DND-41 (cell line): Measurements from ENCODE around the gene WNK2.

Experiments used
- CTCF ChIP-seq: IDR thresholded peaks from 2 replicates; pipeline ENCODE4 v1.5.1; 2012; ENCODE audit warnings: borderline replicate concordance, low read length, moderate library complexity, mild to moderate bottlenecking; ENCODE audit not compliant: poor library complexity, severe bottlenecking; ENCODE audit errors: extremely low read depth
- EZH2 ChIP-seq: IDR thresholded peaks from 3 replicates; pipeline ENCODE4 v1.6.1; 2012; ENCODE audit warnings: borderline replicate concordance, low read depth, mild to moderate bottlenecking, moderate library complexity, low read length, inconsistent platforms; ENCODE audit not compliant: severe bottlenecking

- TF ChIP-seq CTCF = no peak
- no peak for TF ChIP-seq EZH2
These were observed 82.6 kb downstream of the WNK2 start for GRCh38 chr9:93266521-93267001.
